ENCODE results near the gene ACSF3. TPM values are rescaled to one million over a fixed set of nuclear protein-coding genes. Genes with fewer than 3 reads are reported as not detected.

The ACSF3 gene
- total RNA-seq, 1 experiment from 2014 or later: 21.8 TPM

DNA sequence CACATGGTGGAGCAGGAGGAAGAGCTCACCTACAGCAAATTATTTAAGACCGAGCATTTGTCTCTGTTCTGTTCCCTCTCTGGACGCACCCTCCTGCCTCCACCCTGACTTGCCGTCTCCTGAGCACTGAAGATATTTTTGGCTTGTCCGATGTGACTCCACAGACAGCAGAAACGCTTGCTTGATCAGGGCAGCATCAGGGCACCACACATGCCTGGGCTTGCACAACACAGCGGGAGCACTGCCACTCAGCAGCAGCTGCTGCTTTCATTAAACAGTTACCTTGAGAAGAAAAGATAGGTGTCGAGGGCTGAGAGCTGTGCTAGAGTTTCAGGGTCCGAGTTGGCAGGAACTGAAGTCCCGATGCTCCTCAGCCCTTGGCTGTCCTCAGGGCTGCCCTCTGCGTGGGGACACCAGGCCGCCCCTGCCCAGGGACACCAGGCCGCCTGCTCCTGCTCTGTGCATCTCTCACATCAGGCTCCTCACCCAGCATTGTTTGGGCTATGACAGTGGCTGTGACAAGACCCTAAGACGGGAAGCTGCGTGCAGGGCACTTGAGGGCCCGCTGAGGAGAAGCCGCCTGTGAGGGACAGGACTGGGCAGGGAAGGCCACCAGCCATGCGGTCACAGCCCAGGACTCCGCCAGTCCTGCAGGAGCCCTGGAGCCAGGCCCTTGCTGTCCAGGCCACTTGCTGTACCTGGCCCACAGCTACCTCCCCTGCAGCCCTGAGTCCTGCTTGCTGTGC, 56.6 kb downstream of the ACSF3 start:
- no peak overlapping the region for H3K4me3 ChIP-seq
- no peaks in the 10 kb centered on the region for H3K27me3 ChIP-seq
- H3K9me3 ChIP-seq: no peaks in the 10 kb centered on the region
- H3K36me3 ChIP-seq: no peaks in the 10 kb centered on the region
- no peak for DNase-seq

DNA sequence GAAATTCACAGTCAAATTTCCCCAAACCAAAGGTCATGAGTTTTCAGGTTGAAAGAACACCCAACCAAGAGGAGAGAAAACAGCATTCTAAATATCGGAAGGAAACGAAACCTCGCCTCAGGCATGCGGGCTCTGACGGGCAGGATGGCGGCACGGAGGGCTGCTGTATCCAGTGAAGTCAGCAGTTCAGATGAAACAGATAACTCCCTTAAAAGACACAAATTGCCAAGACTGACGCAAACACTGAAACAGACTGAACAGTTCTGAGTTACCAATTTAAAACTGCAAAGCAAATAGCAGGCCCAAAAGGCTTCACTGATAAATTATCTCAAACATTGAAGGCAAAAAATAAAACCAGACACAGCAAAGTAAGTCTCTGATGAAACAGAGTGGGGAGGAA, 57.3 kb downstream of the ACSF3 start:
- Histone ChIP-seq H3K9me3 (no peaks in the 10 kb centered on the region), H3K36me3 (no peaks in the 10 kb centered on the region), H3K27me3 (no peaks in the 10 kb centered on the region), H3K4me3 (no peak overlapping the region)
- no peak for DNase-seq

DNA sequence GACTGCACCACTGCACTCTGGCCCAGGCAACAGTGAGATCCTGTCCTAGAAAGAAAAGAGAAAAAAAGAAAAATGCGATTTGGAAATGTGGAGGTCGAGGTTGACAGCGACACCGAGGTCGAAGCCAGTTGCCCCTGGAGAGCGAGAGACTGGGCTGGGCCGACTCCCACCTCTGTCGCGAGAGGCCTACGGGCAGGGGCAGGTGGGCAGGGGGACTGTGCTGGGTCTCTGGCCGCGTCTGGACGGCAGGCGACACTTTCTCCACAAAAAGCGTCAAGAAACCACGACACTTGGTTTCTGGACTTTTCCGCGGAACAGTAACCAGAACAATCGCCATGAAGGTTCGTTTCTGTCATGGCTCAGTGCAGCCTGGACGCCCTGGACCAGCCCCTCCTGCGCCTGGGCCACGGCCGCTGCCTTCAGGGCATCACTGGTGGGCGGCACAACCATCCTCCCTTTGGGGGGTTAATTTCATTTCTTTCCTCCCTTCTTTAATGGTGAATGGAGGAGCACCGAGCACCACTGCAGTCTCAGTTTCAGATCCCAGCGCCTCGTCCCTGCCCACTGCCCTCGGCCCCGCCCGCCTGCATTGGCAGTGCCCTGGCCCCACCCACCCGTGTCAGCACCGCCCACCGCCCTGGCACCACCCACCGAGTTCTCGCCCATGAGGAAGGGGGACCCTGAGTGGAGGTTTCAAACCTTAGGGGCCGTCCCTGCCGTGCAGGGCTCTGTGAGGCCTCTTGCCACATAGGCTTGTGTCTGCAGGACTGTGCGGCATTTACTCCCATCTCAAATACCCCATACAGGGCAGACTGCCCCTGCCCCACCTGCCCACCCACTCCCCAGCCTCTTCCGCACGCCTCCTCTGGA, 59.4 kb downstream of the ACSF3 start:
- Histone ChIP-seq H3K4me3 (no peak overlapping the region), H3K27me3 (no peaks in the 10 kb centered on the region), H3K36me3 (no peaks in the 10 kb centered on the region), H3K9me3 (no peaks in the 10 kb centered on the region)
- DNase-seq: no peak

GRCh38 chr16:89153848-89154271, 60.2 kb downstream of the ACSF3 start:
- Histone ChIP-seq H3K36me3 (no peaks in the 10 kb centered on the region), H3K4me3 (no peak overlapping the region), H3K27me3 (no peaks in the 10 kb centered on the region), H3K9me3 (no peaks in the 10 kb centered on the region)
- no peak for DNase-seq

DNA sequence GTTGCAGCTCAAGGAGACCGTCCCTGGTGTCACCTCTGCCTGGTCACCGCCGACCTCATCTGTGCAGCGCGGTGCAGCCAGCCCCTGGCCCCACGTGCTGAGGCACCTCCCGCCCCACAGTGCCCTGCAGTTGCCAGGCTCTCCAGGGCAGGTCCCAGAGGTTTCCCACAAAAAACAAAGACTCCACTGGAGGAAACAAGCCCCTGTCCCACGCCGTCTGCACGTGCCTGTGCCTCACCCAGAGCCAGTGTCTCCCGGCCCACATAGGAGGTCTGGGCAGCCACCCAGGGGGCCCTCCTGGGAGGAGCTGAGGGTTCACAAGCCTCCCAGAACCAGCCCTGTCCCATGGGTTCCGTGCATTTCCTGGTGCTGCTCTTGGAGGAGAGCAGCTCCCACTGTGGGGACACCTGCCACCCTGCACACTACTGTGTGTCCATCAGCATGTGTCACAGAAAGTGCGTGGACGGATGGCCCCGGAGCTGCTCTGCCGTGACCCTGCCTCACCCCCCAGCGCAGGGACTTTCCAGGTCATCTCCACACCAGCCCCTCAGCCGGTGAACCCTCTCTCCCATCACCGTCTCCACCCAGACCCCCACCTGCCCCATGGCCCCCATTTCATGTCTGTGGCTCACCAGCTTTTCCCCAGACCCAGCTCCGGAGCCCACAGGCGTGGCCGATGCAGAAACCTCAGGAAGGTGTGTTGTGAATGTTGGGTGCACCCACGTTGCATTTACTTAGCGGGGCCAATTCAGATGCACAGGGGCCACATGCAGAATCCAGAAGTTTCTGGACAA, 60.9 kb downstream of the ACSF3 start:
- no peak for DNase-seq
- H3K36me3 ChIP-seq: no peaks in the 10 kb centered on the region
- no peak overlapping the region for H3K4me3 ChIP-seq
- no peaks in the 10 kb centered on the region for H3K9me3 ChIP-seq
- H3K27me3 ChIP-seq: no peaks in the 10 kb centered on the region

- no peaks in the 10 kb centered on the region for H3K36me3 ChIP-seq
- no peak overlapping the region for H3K4me3 ChIP-seq
- H3K9me3 ChIP-seq: no peaks in the 10 kb centered on the region
- H3K27me3 ChIP-seq: no peaks in the 10 kb centered on the region
- peak; percentile 29 for DNase-seq
Measured at GRCh38 chr16:89155184-89155679, 61.6 kb downstream of the ACSF3 start.

DNA sequence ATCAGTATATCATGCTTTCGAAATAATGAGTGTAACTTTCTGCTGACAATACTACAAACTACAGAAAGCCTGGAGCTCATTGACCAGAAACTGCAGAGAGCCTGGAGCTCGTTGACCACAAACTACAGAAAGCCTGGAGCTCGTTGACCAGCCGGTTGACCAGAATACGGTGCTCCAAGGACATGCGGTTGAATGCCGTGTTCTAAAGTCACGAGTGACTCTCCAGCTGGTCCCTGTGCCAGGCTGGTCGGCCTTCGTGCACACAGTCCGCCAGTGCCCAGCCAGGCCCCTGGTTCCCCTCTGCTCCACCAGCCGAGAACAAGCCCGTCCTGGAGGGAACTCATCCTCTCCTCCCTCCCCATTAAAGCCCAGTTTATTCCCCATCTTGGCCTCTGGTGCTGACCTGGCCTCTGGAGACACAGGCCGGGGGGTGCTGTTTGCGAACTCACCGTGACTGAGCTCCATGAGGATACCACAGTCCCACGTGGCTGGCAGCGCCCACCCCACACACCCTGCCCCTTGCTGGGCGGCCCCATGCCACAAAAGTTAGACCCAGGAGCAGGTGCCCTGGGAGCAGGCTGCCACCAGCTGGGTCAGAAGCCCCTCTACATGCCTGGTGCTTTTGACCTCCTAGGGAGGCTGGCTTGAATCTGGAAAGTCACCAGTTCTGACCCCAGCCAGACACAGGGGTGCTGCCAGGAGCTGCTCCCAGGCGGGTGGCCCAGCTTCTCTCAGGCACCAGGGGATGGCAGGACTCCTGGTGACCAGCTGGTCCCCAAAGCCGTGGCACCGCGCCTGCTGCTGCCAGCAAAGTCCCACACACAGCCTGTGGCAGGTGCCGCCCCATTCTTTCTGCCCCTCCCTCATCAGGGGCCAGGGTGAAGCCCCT, 62.4 kb downstream of the ACSF3 start:
- DNase-seq: no peak
- H3K4me3 ChIP-seq: no peak overlapping the region
- H3K9me3 ChIP-seq: no peaks in the 10 kb centered on the region
- H3K36me3 ChIP-seq: no peaks in the 10 kb centered on the region
- no peaks in the 10 kb centered on the region for H3K27me3 ChIP-seq

DNA sequence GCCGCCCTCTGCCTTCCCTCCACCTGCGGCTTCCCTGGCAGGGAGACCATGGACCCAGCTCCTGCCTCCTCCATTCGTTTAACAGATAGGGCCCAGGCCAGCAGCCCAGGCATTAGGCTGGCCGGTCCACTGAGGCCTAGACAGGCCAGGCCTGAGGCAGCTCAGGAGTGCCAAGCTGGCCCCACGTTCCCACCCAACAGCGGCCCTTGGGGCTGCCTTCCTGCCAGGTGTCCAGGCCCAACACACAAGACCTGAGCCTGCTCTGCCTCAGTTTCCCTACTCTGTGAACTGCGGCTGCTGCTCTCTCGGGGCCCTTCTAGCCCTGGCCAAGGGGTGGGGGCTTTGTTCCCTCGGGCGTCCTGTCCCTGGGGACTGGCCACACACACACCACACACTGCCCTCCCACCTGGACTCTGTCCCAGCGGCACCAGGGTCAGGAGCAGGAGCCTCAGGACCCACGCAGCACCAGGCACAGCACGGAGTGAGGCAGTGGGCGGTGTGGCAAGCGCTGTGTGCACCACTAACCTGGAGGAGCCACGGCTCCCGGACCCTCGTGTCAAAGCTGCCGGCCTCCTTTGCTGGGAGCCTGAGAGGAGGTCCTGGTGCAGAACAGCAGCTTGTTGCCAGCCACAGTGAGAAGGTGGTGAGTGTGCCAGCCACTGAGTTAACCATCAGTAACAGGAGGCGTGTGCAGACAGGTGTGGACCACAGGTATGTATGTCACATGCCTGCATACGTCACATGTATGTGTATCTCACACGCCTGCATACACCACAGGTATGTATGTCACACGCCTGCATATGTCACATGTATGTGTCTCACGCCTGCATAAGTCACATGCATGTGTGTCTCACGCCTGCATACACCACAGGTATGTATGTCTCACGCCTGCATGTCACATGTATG, 63.3 kb downstream of the ACSF3 start:
- no peak for DNase-seq
- no peaks in the 10 kb centered on the region for H3K9me3 ChIP-seq

GRCh38 chr16:89157778-89158177, 64.1 kb downstream of the ACSF3 start:
- Histone ChIP-seq H3K4me3 (no peak overlapping the region), H3K36me3 (no peaks in the 10 kb centered on the region), H3K9me3 (no peaks in the 10 kb centered on the region), H3K27me3 (no peaks in the 10 kb centered on the region)
- DNase-seq: no peak

More for the DNA sequence above, 63.3 kb downstream of the ACSF3 start:
- Histone ChIP-seq H3K27me3 (no peaks in the 10 kb centered on the region), H3K36me3 (no peaks in the 10 kb centered on the region), H3K4me3 (no peak overlapping the region)

DNA sequence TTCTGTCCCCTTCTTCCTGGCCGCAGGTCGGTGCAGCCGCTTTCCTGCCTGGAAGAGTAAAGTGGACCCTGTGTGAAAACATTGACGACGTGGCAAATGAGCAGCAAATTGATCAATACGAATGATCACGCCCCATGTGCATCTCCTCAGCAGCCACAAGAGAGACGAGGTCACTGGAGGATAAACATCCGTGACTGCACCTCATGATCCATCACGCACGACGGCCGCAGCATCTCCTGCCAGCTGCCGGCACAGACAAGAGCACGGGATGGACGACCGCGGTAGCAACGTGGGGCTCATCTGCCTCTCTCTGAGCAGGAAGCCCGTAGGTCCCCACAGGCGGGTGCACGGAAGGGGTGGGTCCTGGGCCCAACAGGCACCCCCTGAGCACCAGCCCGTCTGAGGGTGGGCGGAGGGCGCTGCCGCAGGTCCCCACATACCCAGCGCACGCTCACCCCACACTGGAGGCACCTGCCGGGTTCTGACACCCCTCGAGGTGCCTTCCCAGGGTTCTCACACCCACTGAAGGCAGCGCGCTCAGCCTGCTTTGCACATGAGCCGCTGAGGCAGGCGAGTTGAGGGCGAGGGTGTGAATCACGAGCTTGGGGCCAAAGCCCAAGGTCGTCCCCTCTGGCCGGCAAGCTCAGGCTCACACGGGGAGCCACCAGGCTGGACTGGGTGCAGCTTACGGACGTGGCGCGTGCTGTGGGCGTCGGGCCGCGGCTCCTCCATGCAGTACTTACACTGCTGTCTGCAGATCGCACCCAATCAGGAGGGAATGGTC, 65.6 kb downstream of the ACSF3 start:
- Histone ChIP-seq H3K36me3 (no peaks in the 10 kb centered on the region), H3K27me3 (no peaks in the 10 kb centered on the region), H3K4me3 (no peak overlapping the region), H3K9me3 (no peaks in the 10 kb centered on the region)
- DNase-seq: no peak

DNA sequence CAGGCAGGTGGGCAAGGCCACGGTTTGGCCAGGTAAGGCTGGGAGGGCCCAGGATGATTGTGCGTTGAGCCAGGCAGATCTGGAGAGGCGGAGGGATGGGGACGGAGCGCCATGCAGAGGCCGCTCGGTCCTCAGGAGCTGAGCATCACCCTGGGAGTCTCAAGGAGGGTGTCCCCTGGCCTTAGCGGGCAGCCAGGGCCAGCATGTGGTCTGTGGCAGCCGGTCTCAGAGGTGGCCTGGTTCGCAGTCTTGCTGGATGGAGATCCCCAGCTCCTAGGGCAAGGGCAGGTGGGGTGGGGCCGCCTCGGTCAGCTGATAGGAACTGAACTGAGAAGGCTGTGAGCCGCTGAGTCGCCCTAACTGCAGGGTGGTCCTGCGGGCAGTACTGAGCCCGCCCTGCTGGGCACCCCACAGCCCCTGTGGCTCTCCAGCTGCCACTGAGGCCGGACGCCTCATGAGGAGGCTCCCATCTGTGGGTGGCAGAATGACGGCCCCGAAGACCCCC, 66.2 kb downstream of the ACSF3 start:
- H3K36me3 ChIP-seq: no peaks in the 10 kb centered on the region
- no peak overlapping the region for H3K4me3 ChIP-seq
- no peaks in the 10 kb centered on the region for H3K27me3 ChIP-seq
- no peaks in the 10 kb centered on the region for H3K9me3 ChIP-seq
- DNase-seq: no peak

DNA sequence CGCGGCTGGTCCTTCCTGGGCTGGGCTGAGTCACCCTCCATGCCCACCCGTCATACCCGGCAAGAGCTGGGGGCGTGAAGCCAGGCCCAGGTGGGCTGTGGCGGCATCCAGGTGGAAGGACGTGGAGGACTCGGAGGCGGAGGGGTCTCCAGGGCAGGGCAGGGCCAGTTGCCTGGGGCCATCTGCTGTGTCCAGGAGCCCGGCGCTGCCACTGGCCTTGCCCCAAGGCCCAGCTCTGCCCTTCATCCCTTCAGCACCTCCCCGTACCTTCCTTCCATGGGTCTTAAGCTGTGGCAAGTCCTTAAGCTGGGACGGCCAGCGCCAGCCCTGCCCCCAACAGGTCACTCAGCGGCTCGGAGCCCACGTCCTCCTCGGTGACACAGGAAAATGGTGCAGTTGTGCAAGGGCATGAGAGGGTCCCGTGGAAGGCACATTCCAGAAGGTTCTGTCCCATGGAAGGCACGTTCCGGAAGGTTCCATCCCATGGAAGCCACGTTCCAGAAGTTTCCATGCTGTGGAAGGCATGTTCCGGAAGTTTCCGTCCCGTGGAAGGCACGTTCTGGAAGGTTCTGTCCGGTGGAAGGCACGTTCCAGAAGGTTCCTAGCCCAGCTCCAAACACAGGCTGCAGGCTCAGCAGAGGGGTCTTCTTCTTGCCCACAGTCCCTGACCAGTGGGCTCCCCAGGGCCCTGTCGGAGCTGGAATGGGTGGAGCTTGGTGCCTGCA, 67.5 kb downstream of the ACSF3 start:
- DNase-seq: no peak
- no peak overlapping the region for H3K4me3 ChIP-seq
- H3K9me3 ChIP-seq: no peaks in the 10 kb centered on the region
- no peaks in the 10 kb centered on the region for H3K36me3 ChIP-seq
- H3K27me3 ChIP-seq: no peaks in the 10 kb centered on the region

DNA sequence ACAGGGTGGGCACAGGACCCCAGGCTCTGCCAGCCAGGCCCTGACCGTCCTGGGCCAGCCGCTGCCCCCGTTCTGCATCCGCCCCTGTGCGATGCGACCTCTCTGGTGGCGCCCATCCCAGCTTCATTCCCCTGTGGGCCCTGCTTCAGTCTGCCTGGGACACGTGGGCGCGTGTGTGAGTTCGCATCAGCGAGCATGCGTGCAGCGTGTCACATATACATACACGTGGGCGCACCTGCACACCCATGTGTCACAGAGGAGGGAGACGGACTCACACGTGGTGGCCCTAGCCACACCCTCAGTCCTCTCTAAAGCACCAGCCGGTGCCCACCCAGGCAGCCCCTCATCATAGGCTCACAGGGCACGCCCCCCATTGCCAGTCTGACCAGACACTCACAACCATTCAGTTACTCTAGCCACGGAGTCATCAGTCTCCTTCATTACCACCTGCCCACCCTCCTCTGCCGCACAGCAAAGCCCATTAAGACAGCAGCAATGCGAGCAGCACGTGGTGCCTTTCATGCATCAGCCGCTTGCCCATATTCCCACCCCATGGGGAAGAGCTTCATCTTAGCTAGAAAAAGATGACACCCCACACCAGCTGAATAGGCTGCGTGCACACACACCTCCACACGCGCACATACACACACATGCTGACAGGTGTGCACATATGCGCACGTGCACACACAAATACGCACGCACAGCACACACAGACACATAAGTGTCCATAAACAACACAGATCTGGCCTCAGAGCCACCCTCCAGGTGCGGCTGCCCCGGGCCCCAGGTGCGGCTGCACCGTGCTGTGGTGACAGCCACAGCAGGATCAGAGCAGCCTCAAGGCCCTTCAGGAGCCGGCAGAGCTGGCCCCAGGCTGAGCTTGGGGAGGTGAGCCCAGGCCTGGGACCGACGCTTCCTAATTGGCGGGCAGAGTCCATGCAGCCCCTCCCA, 68.4 kb downstream of the ACSF3 start:
- Histone ChIP-seq H3K9me3 (no peaks in the 10 kb centered on the region), H3K27me3 (no peaks in the 10 kb centered on the region), H3K36me3 (no peaks in the 10 kb centered on the region), H3K4me3 (no peak overlapping the region)
- DNase-seq: no peak

Measured in MG63 (cell line).